ENCODE data around the gene GNAI3. TPM values are rescaled to one million over a fixed set of nuclear protein-coding genes. Genes with fewer than 3 reads are reported as not detected.

GNAI3 gene
- total RNA-seq, 1 experiment from 2014 or later, result 12.8 TPM

DNA sequence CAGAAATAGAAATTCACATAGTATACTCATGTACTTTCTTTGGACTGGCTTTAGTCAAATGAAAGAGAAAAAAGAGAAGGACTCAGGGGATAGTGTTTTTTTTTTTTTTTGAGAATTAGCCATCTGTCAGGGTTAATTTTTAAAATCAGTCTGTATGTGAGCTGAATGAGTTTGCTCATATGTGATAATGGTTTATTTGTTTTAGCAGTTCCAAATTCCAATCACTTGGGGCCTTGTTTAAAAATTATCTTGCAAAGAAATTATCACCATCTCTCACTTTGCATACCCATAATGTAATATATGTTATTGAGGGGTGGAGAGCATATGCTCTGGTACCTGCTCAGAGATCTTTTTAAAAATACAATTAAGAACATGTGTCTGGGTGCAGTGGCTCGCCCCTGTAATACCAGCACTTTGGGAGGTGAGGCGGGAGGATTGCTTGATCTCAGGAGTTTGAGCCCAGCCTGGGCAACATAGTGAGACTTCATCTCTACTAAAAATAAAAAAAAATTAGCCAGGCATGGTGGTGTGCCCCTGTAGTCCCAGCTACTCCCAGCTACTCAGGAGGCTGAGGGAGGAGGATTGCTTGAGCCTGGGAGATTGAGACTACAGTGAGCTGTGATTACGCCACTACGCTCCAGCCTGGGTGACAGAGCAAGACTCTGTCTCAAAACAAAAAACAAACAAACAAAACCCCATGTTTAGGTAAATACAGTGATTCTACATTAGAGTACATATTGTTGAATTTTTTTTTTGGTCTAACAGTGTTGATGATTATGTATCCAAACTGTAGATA lies 19.7 kb downstream of the GNAI3 start:
- BruUV-seq (replicated peaks), result no TSS peak
- POLR2A ChIA-PET (ENCODE audit: low non-redundant PET), result no interaction called here
- no peak overlapping the region for H3K27ac ChIP-seq (ENCODE audit: low read depth, low read length, poor library complexity, severe bottlenecking)
- no peak for DNase-seq (ENCODE audit: low spot score)
- H3K27me3 ChIP-seq (replicated peaks; ENCODE audit: insufficient read depth, low read depth, low read length, poor library complexity), result no peaks in the 10 kb centered on the region
- CTCF ChIA-PET, result no interaction called here
- intact Hi-C loops (cut with micrococcal nuclease; ENCODE audit: unreplicated experiment), result no loop called here
- TF ChIP-seq, protein P1, sequence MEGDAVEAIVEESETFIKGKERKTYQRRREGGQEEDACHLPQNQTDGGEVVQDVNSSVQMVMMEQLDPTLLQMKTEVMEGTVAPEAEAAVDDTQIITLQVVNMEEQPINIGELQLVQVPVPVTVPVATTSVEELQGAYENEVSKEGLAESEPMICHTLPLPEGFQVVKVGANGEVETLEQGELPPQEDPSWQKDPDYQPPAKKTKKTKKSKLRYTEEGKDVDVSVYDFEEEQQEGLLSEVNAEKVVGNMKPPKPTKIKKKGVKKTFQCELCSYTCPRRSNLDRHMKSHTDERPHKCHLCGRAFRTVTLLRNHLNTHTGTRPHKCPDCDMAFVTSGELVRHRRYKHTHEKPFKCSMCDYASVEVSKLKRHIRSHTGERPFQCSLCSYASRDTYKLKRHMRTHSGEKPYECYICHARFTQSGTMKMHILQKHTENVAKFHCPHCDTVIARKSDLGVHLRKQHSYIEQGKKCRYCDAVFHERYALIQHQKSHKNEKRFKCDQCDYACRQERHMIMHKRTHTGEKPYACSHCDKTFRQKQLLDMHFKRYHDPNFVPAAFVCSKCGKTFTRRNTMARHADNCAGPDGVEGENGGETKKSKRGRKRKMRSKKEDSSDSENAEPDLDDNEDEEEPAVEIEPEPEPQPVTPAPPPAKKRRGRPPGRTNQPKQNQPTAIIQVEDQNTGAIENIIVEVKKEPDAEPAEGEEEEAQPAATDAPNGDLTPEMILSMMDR (conservative IDR thresholded peaks at IDR 0.05; ENCODE audit: low read depth, low read length), result no peak
- TF ChIP-seq EZH2 (IDR thresholded peaks at IDR 0.05; ENCODE audit: borderline replicate concordance, low read depth, low read length, poor library complexity, severe bottlenecking), result no peak
- no peak overlapping the region for H3K4me3 ChIP-seq (ENCODE audit: low read depth, low read length, poor library complexity, severe bottlenecking)
- H3K36me3 ChIP-seq (ENCODE audit: insufficient read depth, low read length, poor library complexity, severe bottlenecking), result no peaks in the 10 kb centered on the region
- no peaks in the 10 kb centered on the region for H3K9me3 ChIP-seq (ENCODE audit: low read depth, low read length, poor library complexity, severe bottlenecking)
- H3K4me1 ChIP-seq (ENCODE audit: insufficient read depth, low read length, poor library complexity, severe bottlenecking), result peaks cover 20% of the 10 kb centered on the region

DNA sequence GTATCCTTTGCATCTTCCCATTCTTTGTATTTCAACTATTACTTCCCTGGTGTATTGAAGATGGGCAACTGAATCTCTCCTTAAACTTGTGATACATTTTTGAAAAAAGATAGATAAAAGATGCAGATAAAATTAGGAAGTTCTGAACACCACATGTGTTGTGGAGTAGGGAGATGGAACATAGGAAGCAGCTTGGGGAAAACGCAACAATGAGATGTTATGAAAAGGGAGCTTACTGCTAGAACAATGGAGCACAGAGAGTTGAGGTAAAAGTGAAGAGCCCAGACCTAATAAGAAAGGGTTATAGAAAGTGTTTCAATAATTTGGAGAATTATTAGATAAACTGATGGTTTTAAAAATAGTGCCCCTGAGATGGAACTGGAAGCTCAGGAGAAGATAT lies 20.9 kb downstream of the GNAI3 start:
- no peak for TF ChIP-seq EZH2 (IDR thresholded peaks at IDR 0.05; ENCODE audit: borderline replicate concordance, low read depth, low read length, poor library complexity, severe bottlenecking)
- TF ChIP-seq, protein P1 (conservative IDR thresholded peaks at IDR 0.05; ENCODE audit: low read depth, low read length), result no peak
- POLR2A ChIA-PET (ENCODE audit: low non-redundant PET), result interaction anchor here (0.7 kb wide), 1 partner anchor 469 kb away, joined by 5 read pairs; no protein-coding TSS in a partner anchor
- no TSS peak for BruUV-seq (replicated peaks)
- no peak for DNase-seq (ENCODE audit: low spot score)
- intact Hi-C loops (cut with micrococcal nuclease; ENCODE audit: unreplicated experiment), result no loop called here
- Histone ChIP-seq H3K27ac (ENCODE audit: low read depth, low read length, poor library complexity, severe bottlenecking) (no peak overlapping the region), H3K9me3 (ENCODE audit: low read depth, low read length, poor library complexity, severe bottlenecking) (no peaks in the 10 kb centered on the region), H3K4me3 (ENCODE audit: low read depth, low read length, poor library complexity, severe bottlenecking) (no peak overlapping the region), H3K36me3 (ENCODE audit: insufficient read depth, low read length, poor library complexity, severe bottlenecking) (no peaks in the 10 kb centered on the region), H3K4me1 (ENCODE audit: insufficient read depth, low read length, poor library complexity, severe bottlenecking) (peaks cover 17% of the 10 kb centered on the region), H3K27me3 (replicated peaks; ENCODE audit: insufficient read depth, low read depth, low read length, poor library complexity) (no peaks in the 10 kb centered on the region)
- CTCF ChIA-PET, result no interaction called here

DNA sequence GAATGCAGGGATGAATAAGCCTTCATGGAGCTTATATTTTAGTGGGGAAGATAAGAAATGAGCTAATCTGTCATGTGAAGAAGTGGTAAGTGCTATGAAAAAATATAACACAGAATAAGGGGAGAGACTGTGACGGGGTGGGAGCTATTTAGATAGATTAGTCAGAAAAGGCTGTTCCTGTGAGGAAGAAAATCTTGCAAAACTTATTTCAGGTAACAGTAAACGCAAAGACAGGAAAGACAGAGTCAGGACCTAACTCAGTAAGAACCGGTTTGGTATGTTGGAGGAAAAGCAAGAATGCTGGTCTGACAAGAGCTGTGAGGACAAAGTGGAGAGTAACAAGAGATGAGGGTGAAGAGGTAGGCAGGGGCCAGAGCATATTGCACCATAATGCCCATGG lies 22.0 kb downstream of the GNAI3 start:
- Histone ChIP-seq H3K4me1 (ENCODE audit: insufficient read depth, low read length, poor library complexity, severe bottlenecking) (peaks cover 17% of the 10 kb centered on the region), H3K4me3 (ENCODE audit: low read depth, low read length, poor library complexity, severe bottlenecking) (no peak overlapping the region), H3K9me3 (ENCODE audit: low read depth, low read length, poor library complexity, severe bottlenecking) (no peaks in the 10 kb centered on the region), H3K27ac (ENCODE audit: low read depth, low read length, poor library complexity, severe bottlenecking) (no peak overlapping the region), H3K27me3 (replicated peaks; ENCODE audit: insufficient read depth, low read depth, low read length, poor library complexity) (no peaks in the 10 kb centered on the region), H3K36me3 (ENCODE audit: insufficient read depth, low read length, poor library complexity, severe bottlenecking) (no peaks in the 10 kb centered on the region)
- BruUV-seq (replicated peaks), result no TSS peak
- CTCF ChIA-PET, result no interaction called here
- intact Hi-C loops (cut with micrococcal nuclease; ENCODE audit: unreplicated experiment), result no loop called here
- POLR2A ChIA-PET (ENCODE audit: low non-redundant PET), result no interaction called here
- TF ChIP-seq EZH2 (IDR thresholded peaks at IDR 0.05; ENCODE audit: borderline replicate concordance, low read depth, low read length, poor library complexity, severe bottlenecking), result no peak
- TF ChIP-seq, protein P1 (conservative IDR thresholded peaks at IDR 0.05; ENCODE audit: low read depth, low read length), result no peak
- DNase-seq (ENCODE audit: low spot score), result no peak
